Neuronal stem cell (in vitro differentiated cells): ENCODE data around the gene BMP8B. TPM values are rescaled to one million over a fixed set of nuclear protein-coding genes. Genes with fewer than 3 reads are reported as not detected.

Experiments
- DNase-seq: peaks from one replicate; pipeline ENCODE4 v3.0.0-alpha.2; 2013; ENCODE audit warnings: low spot score
- H2AFZ ChIP-seq: one replicate; pipeline ENCODE4 v1.6.1; 2013; ENCODE audit warnings: mild to moderate bottlenecking, low read length, inconsistent platforms
- H2AK5ac ChIP-seq: 2 replicates; pipeline ENCODE4 v1.6.1; 2013; ENCODE audit warnings: low read depth, mild to moderate bottlenecking, inconsistent platforms, low read length, moderate library complexity, mixed read lengths
- H2BK120ac ChIP-seq: 2 replicates; pipeline ENCODE4 v1.6.1; 2013; ENCODE audit warnings: low read depth, mild to moderate bottlenecking, inconsistent platforms, low read length, moderate library complexity, mixed read lengths
- H2BK12ac ChIP-seq: one replicate; pipeline ENCODE4 v1.6.1; 2013; ENCODE audit warnings: low read length, inconsistent platforms
- H2BK15ac ChIP-seq: 2 replicates; pipeline ENCODE4 v1.6.1; 2013; ENCODE audit warnings: mild to moderate bottlenecking, low read length, inconsistent platforms, mixed read lengths
- H2BK5ac ChIP-seq: one replicate; pipeline ENCODE4 v1.6.1; 2013; ENCODE audit warnings: inconsistent platforms, mild to moderate bottlenecking, low read length, moderate library complexity
- H3K14ac ChIP-seq: one replicate; pipeline ENCODE4 v1.6.1; 2013; ENCODE audit warnings: low read length, inconsistent platforms
- H3K18ac ChIP-seq: 2 replicates; pipeline ENCODE4 v1.6.1; 2013; ENCODE audit warnings: low read length, inconsistent platforms
- H3K23ac ChIP-seq: 2 replicates; pipeline ENCODE4 v1.6.1; 2013; ENCODE audit warnings: low read depth, mild to moderate bottlenecking, mixed read lengths, low read length, inconsistent platforms; ENCODE audit not compliant: poor library complexity
- H3K27ac ChIP-seq: replicated peaks from 3 replicates; pipeline ENCODE4 v1.5.1; 2013; ENCODE audit warnings: low read length, inconsistent platforms
- H3K27me3 ChIP-seq, 3 experiments: 2 replicates each; pipeline ENCODE4 v1.6.1; 2013; ENCODE audit warnings: low read length in 3 of 3, mild to moderate bottlenecking in 2 of 3, inconsistent platforms in 1 of 3, low read depth in 1 of 3, mixed read lengths in 1 of 3, moderate library complexity in 1 of 3; ENCODE audit not compliant: control insufficient read depth in 3 of 3, insufficient read depth in 3 of 3
- H3K36me3 ChIP-seq, 2 donors: replicated peaks in 1 of 2; 2 replicates each; pipeline ENCODE4 v1.6.1; 2013; ENCODE audit warnings: low read length in 2 of 2; ENCODE audit not compliant: control insufficient read depth in 2 of 2, insufficient read depth in 2 of 2
- H3K4ac ChIP-seq: 2 replicates; pipeline ENCODE4 v1.6.1; 2013; ENCODE audit warnings: inconsistent platforms, mild to moderate bottlenecking, low read length, moderate library complexity
- H3K4me1 ChIP-seq, 2 donors: 1 replicate in 1 of 2; 2 replicates in 1 of 2; pipeline ENCODE4 v1.6.1; 2013; ENCODE audit warnings: low read length in 2 of 2, low read depth in 1 of 2; ENCODE audit not compliant: control insufficient read depth in 2 of 2, insufficient read depth in 1 of 2
- H3K4me2 ChIP-seq: one replicate; pipeline ENCODE4 v1.6.1; 2013; ENCODE audit warnings: mild to moderate bottlenecking, low read length, inconsistent platforms; ENCODE audit not compliant: insufficient read depth, poor library complexity, severe bottlenecking
- H3K4me3 ChIP-seq, 2 donors: 2 replicates each; pipeline ENCODE4 v1.5.1; 2013; ENCODE audit warnings: low read length in 2 of 2, mild to moderate bottlenecking in 2 of 2, inconsistent platforms in 1 of 2, moderate library complexity in 1 of 2
- H3K79me1 ChIP-seq: one replicate; pipeline ENCODE4 v1.6.1; 2013; ENCODE audit warnings: low read depth, mild to moderate bottlenecking, inconsistent platforms, low read length, moderate library complexity
- H3K9ac ChIP-seq: one replicate; pipeline ENCODE4 v1.6.1; 2013; ENCODE audit warnings: mild to moderate bottlenecking, low read depth, low read length, inconsistent platforms; ENCODE audit not compliant: poor library complexity
- H3K9me3 ChIP-seq, 2 donors: replicated peaks in 1 of 2; 2 replicates each; pipeline versions ENCODE3 to v1.6.1; 2013; ENCODE audit warnings: low read length in 2 of 2, mild to moderate bottlenecking in 2 of 2, inconsistent platforms in 1 of 2, low read depth in 1 of 2, mixed read lengths in 1 of 2, moderate library complexity in 1 of 2; ENCODE audit not compliant: control insufficient read depth in 2 of 2, insufficient read depth in 1 of 2
- H4K8ac ChIP-seq: one replicate; pipeline ENCODE4 v1.6.1; 2013; ENCODE audit warnings: low read depth, mild to moderate bottlenecking, inconsistent platforms, low read length, moderate library complexity
- H4K91ac ChIP-seq: one replicate; pipeline ENCODE4 v1.6.1; 2013; ENCODE audit warnings: low read length, low read depth, mild to moderate bottlenecking, inconsistent platforms; ENCODE audit not compliant: poor library complexity
- WGBS, 2 donors: extraction: QIAGEN DNeasy Blood & Tissue Kit; methylation state at CpG; one replicate each; pipeline ENCODE4 v1.1.7; 2013; ENCODE audit warnings: missing lambda C conversion rate in 2 of 2, mixed read lengths in 1 of 2; ENCODE audit not compliant: insufficient read length in 2 of 2, insufficient replicate concordance in 1 of 2; ENCODE audit errors: extremely low coverage in 2 of 2; 5-methylcytosine and 5-hydroxymethylcytosine counted together
- polyA plus RNA-seq, 2 experiments: library from polyadenylated mRNA; stranded (reverse); fragments of 200-250 nt; gene quantifications; one replicate each; pipeline ENCODE4 v1.2.3, GENCODE V29; 2013

Gene BMP8B, protein sequence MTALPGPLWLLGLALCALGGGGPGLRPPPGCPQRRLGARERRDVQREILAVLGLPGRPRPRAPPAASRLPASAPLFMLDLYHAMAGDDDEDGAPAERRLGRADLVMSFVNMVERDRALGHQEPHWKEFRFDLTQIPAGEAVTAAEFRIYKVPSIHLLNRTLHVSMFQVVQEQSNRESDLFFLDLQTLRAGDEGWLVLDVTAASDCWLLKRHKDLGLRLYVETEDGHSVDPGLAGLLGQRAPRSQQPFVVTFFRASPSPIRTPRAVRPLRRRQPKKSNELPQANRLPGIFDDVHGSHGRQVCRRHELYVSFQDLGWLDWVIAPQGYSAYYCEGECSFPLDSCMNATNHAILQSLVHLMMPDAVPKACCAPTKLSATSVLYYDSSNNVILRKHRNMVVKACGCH
- 0.82 TPM for polyA plus RNA-seq (2013, experiment 1 of 2)
- polyA plus RNA-seq (2013, experiment 2 of 2), result 0.89 TPM

- Histone ChIP-seq H3K9ac (peak within 1 kb of the TSS; percentile 77), H4K91ac (no peak within 1 kb of the TSS), H2AK5ac (no peak within 1 kb of the TSS), H2BK15ac (peak within 1 kb of the TSS; percentile 67), H3K4me1 (peaks cover 0 to 7% of the 10 kb centered on the region in 2 donors), H3K23ac (peak within 1 kb of the TSS; percentile 85), H3K4ac (no peak within 1 kb of the TSS), H2AFZ (peak within 1 kb of the TSS; percentile 91), H2BK5ac (peak within 1 kb of the TSS; percentile 66), H3K14ac (peak within 1 kb of the TSS; percentile 8), H2BK12ac (peak within 1 kb of the TSS; percentile 58), H3K27ac (no peak within 1 kb of the TSS), H2BK120ac (peak within 1 kb of the TSS; percentile 9), H3K27me3 (peaks cover 22 to 72% (median 31%) of the 10 kb centered on the region in 3 experiments), H3K36me3 (no peaks in the 10 kb centered on the region), H4K8ac (peak within 1 kb of the TSS; percentile 65), H3K4me2 (peak within 1 kb of the TSS; percentile 96), H3K79me1 (no peaks in the 10 kb centered on the region), H3K4me3 (peak within 1 kb of the TSS; percentile 39 to 73), H3K9me3 (no peaks in the 10 kb centered on the region), H3K18ac (peak within 1 kb of the TSS; percentile 90)
- DNase-seq, result no peak
- WGBS, 2 donors, result no CpG with 5 or more reads among the region's 91 CpGs
Observed at GRCh38 chr1:39788758-39789570, at the start of gene BMP8B. Gene BMP8B (minus strand): TSS chr1:39788865. CDS start chr1:39788485, 380 bp downstream.

DNA sequence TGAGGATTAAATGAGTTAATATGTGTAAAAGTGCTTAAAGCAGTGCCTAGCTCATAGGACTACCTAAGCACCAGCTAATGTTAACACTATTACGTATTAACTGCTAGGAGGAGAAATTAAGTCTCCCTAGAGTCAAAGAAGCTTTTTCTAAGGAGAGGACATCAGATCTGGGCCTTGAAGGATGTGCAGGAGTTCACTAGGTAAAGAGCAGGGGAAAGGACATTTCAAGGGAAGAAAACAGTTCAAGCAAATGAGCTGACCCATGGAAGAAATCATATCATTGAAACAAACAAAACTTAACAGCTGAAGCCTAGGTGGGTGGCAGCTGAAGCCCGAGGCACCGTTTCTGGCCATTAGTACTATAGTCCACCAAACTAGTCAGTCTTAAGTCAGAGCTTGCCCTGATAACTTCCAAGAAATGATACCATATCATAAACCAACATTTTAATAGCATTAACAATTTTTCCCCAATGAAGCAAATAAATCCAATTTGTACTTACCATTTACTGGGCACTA, 48.0 kb upstream of the BMP8B start:
- H2AFZ ChIP-seq, result no peak overlapping the region
- no peak overlapping the region for H3K23ac ChIP-seq
- peaks cover 19 to 62% of the 10 kb centered on the region in 2 donors for H3K36me3 ChIP-seq
- no CpG with 5 or more reads among the region's 3 CpGs for WGBS, 2 donors
- H3K27me3 ChIP-seq, result no peaks in the 10 kb centered on the region
- H2BK120ac ChIP-seq, result no peak overlapping the region
- no peak overlapping the region for H2BK5ac ChIP-seq
- H3K18ac ChIP-seq, result no peak overlapping the region
- no peak overlapping the region for H3K4me2 ChIP-seq
- H4K91ac ChIP-seq, result no peak overlapping the region
- no peaks in the 10 kb centered on the region for H3K79me1 ChIP-seq
- DNase-seq, result no peak
- H3K14ac ChIP-seq, result no peak overlapping the region
- no peak overlapping the region for H3K27ac ChIP-seq
- no peaks in the 10 kb centered on the region for H3K9me3 ChIP-seq
- H3K9ac ChIP-seq, result no peak overlapping the region
- no peak overlapping the region for H2BK12ac ChIP-seq
- H2BK15ac ChIP-seq, result no peak overlapping the region
- no peak overlapping the region for H4K8ac ChIP-seq
- no peak overlapping the region for H2AK5ac ChIP-seq
- no peak overlapping the region for H3K4me3 ChIP-seq
- H3K4ac ChIP-seq, result no peak overlapping the region
- H3K4me1 ChIP-seq, result no peaks in the 10 kb centered on the region

GRCh38 chr1:39835935-39836594, 47.4 kb upstream of the BMP8B start:
- no peak overlapping the region for H3K23ac ChIP-seq
- no peak overlapping the region for H3K18ac ChIP-seq
- H2BK5ac ChIP-seq, result no peak overlapping the region
- no peaks in the 10 kb centered on the region for H3K9me3 ChIP-seq
- DNase-seq, result no peak
- no peak overlapping the region for H2BK15ac ChIP-seq
- no peak overlapping the region for H2AFZ ChIP-seq
- H3K14ac ChIP-seq, result no peak overlapping the region
- H3K4me2 ChIP-seq, result no peak overlapping the region
- H3K36me3 ChIP-seq, result peaks cover 16 to 57% of the 10 kb centered on the region in 2 donors
- H3K27ac ChIP-seq, result no peak overlapping the region
- H4K91ac ChIP-seq, result no peak overlapping the region
- H2AK5ac ChIP-seq, result no peak overlapping the region
- H4K8ac ChIP-seq, result no peak overlapping the region
- H3K4me3 ChIP-seq, result no peak overlapping the region
- H3K4me1 ChIP-seq, result no peaks in the 10 kb centered on the region
- H3K9ac ChIP-seq, result no peak overlapping the region
- H3K4ac ChIP-seq, result no peak overlapping the region
- no peak overlapping the region for H2BK12ac ChIP-seq
- H2BK120ac ChIP-seq, result no peak overlapping the region
- WGBS, 2 donors, result no CpG with 5 or more reads among the region's 7 CpGs
- H3K79me1 ChIP-seq, result no peaks in the 10 kb centered on the region
- H3K27me3 ChIP-seq, result no peaks in the 10 kb centered on the region
